ENCODE measurements around the gene MED12L.

Gene MED12L

GRCh38 chr3:151477591-151478334, 392.3 kb downstream of the MED12L start (continued):
- TF ChIP-seq ZNF26 (tag by site-specific recombination; IDR thresholded peaks at IDR 0.05) (no peak), MEIS1 (CRISPR knock-in tag; IDR thresholded peaks at IDR 0.05; ENCODE audit: borderline replicate concordance) (no peak), ZNF433 (tag by site-specific recombination; IDR thresholded peaks at IDR 0.05; ENCODE audit: low read depth) (no peak), ZNF24 (tag by site-specific recombination; IDR thresholded peaks at IDR 0.05) (no peak), ZSCAN16 (tag by site-specific recombination; IDR thresholded peaks at IDR 0.05) (no peak), ZNF174 (tag by site-specific recombination; IDR thresholded peaks at IDR 0.05) (no peak), ZNF473 (tag by site-specific recombination; IDR thresholded peaks at IDR 0.05) (no peak), ZBTB17 (tag by site-specific recombination; IDR thresholded peaks at IDR 0.05) (no peak), ZNF76 (tag by site-specific recombination; IDR thresholded peaks at IDR 0.05; ENCODE audit: borderline replicate concordance, low read depth) (no peak), PRDM2 (tag by site-specific recombination; IDR thresholded peaks at IDR 0.05; ENCODE audit: borderline replicate concordance) (no peak), PATZ1 (tag by site-specific recombination; IDR thresholded peaks at IDR 0.05) (no peak)

GRCh38 chr3:151478335-151478697, 392.9 kb downstream of the MED12L start:
- no peak overlapping the region for H3K4me3 ChIP-seq (ENCODE audit: low read depth, low read length)
- CTCF ChIA-PET: interaction anchor here (2.7 kb wide), 1 partner anchor 10 kb away, joined by 9 read pairs; no protein-coding TSS in a partner anchor
- no peaks in the 10 kb centered on the region for H3K9me3 ChIP-seq (ENCODE audit: control insufficient read depth, insufficient read depth, low read depth, low read length)
- POLR2A ChIA-PET: no interaction called here
- no peaks in the 10 kb centered on the region for H3K4me1 ChIP-seq (ENCODE audit: control insufficient read depth, insufficient read depth, low read length)
- TF ChIP-seq ZNF843 (tag by site-specific recombination; IDR thresholded peaks at IDR 0.05) (no peak), BCL11B (tag by site-specific recombination; IDR thresholded peaks at IDR 0.05; ENCODE audit: low read depth) (no peak), ZNF416 (tag by site-specific recombination; IDR thresholded peaks at IDR 0.05) (no peak), ZNF335 (tag by site-specific recombination; conservative IDR thresholded peaks at IDR 0.05) (no peak), ZBTB21 (tag by site-specific recombination; IDR thresholded peaks at IDR 0.05) (no peak), ZNF561 (tag by site-specific recombination; IDR thresholded peaks at IDR 0.05; ENCODE audit: borderline replicate concordance) (no peak), ZSCAN23 (tag by site-specific recombination; IDR thresholded peaks at IDR 0.05) (no peak), KLF1 (tag by site-specific recombination; IDR thresholded peaks at IDR 0.05) (no peak), MZF1 (tag by site-specific recombination; IDR thresholded peaks at IDR 0.05; ENCODE audit: borderline replicate concordance) (no peak), SETDB1 (IDR thresholded peaks at IDR 0.05; ENCODE audit: insufficient read length, low read length) (no peak), ZFP37 (tag by site-specific recombination; IDR thresholded peaks at IDR 0.05) (no peak), ZBTB1 (tag by site-specific recombination; IDR thresholded peaks at IDR 0.05) (no peak)
- H3K27ac ChIP-seq (ENCODE audit: extremely low read depth, low read depth, low read length): no peak overlapping the region
- H3K36me3 ChIP-seq (ENCODE audit: control insufficient read depth in 2 of 2, insufficient read depth in 1 of 2, low read length in 2 of 2): no peaks in the 10 kb centered on the region

All from HEK293 (cell line).